Measurements from ENCODE around the gene ADGRG1. TPM values are rescaled to one million over a fixed set of nuclear protein-coding genes. Genes with fewer than 3 reads are reported as not detected.

Gene ADGRG1
- total RNA-seq, 1 donor: 1.3 TPM

GRCh38 chr16:57630931-57631845 is 2.8 kb downstream of the ADGRG1 start:
- no peak for DNase-seq (ENCODE audit: low read depth)
- H3K4me3 ChIP-seq (ENCODE audit: low read depth, low read length): no peak overlapping the region
- no peak for TF ChIP-seq CTCF (IDR thresholded peaks at IDR 0.05; ENCODE audit: insufficient read depth, low read depth, low read length)

- DNase-seq (ENCODE audit: low read depth): no peak
- no peak for TF ChIP-seq CTCF (IDR thresholded peaks at IDR 0.05; ENCODE audit: insufficient read depth, low read depth, low read length)
Measured at GRCh38 chr16:57632568-57632967, 4.1 kb downstream of the ADGRG1 start.

GRCh38 chr16:57633383-57634064 is 5.1 kb downstream of the ADGRG1 start:
- TF ChIP-seq CTCF (IDR thresholded peaks at IDR 0.05; ENCODE audit: insufficient read depth, low read depth, low read length): no peak
- no peak overlapping the region for H3K4me3 ChIP-seq (ENCODE audit: low read depth, low read length)
- DNase-seq (ENCODE audit: low read depth): no peak

More at GRCh38 chr16:57632568-57632967, 4.1 kb downstream of the ADGRG1 start:
- no peak overlapping the region for H3K4me3 ChIP-seq (ENCODE audit: low read depth, low read length)

- H3K4me3 ChIP-seq (ENCODE audit: low read depth, low read length): no peak overlapping the region
- TF ChIP-seq CTCF (IDR thresholded peaks at IDR 0.05; ENCODE audit: insufficient read depth, low read depth, low read length): no peak
- no peak for DNase-seq (ENCODE audit: low read depth)
Measured at GRCh38 chr16:57634171-57634570, 5.7 kb downstream of the ADGRG1 start.

- H3K4me3 ChIP-seq (ENCODE audit: low read depth, low read length): no peak overlapping the region
- TF ChIP-seq CTCF (IDR thresholded peaks at IDR 0.05; ENCODE audit: insufficient read depth, low read depth, low read length): no peak
- DNase-seq (ENCODE audit: low read depth): no peak
Measured at GRCh38 chr16:57635266-57636097, 7.1 kb downstream of the ADGRG1 start.

GRCh38 chr16:57636184-57636583 is 7.8 kb downstream of the ADGRG1 start:
- no peak for DNase-seq (ENCODE audit: low read depth)
- H3K4me3 ChIP-seq (ENCODE audit: low read depth, low read length): no peak overlapping the region
- TF ChIP-seq CTCF (IDR thresholded peaks at IDR 0.05; ENCODE audit: insufficient read depth, low read depth, low read length): no peak

Data from fibroblast of villous mesenchyme (primary cell).